MM.1S (cell line): Measurements from ENCODE around the gene EEF1B2.
A peak's percentile ranks its signal among the peaks of the same experiment; 100 is the strongest.

ENCODE experiments used
- DNase-seq: peaks from one replicate; pipeline ENCODE4 v3.0.0-alpha.2; 2015
- H2AFZ ChIP-seq: fragments of 300-600 bp; sonication (generic); 2 replicates; pipeline ENCODE4 v1.6.0; 2016; ENCODE audit warnings: antibody characterized with exemption, low read length
- H3F3A ChIP-seq: fragments of 300-600 bp; sonication (generic); 2 replicates; pipeline ENCODE4 v1.6.1; 2016; ENCODE audit warnings: mild to moderate bottlenecking, antibody characterized with exemption, low read length, moderate library complexity, mixed read lengths; ENCODE audit not compliant: insufficient read depth
- H3K27ac ChIP-seq: fragments of 300-600 bp; sonication (generic); 2 replicates; pipeline ENCODE4 v1.5.1; 2016; ENCODE audit warnings: mild to moderate bottlenecking, low read length
- H3K27me3 ChIP-seq: fragments of 300-600 bp; sonication (generic); replicated peaks from 2 replicates; pipeline ENCODE4 v1.6.0; 2016; ENCODE audit warnings: low read length; ENCODE audit not compliant: insufficient read depth
- H3K36me3 ChIP-seq: fragments of 300-600 bp; sonication (generic); replicated peaks from 2 replicates; pipeline ENCODE4 v1.6.1; 2016; ENCODE audit warnings: mild to moderate bottlenecking, low read length, mixed read lengths; ENCODE audit not compliant: insufficient read depth
- H3K4me1 ChIP-seq: fragments of 300-600 bp; sonication (generic); 2 replicates; pipeline ENCODE4 v1.6.1; 2016; ENCODE audit warnings: low read length, mixed read lengths
- H3K4me2 ChIP-seq: fragments of 300-600 bp; sonication (generic); 2 replicates; pipeline ENCODE4 v1.6.0; 2016; ENCODE audit warnings: low read depth, low read length
- H3K4me3 ChIP-seq: fragments of 300-600 bp; sonication (generic); 2 replicates; pipeline ENCODE4 v1.5.1; 2016; ENCODE audit warnings: low read length, mixed read lengths
- H3K79me2 ChIP-seq: fragments of 300-600 bp; sonication (generic); 2 replicates; pipeline ENCODE4 v1.6.1; 2016; ENCODE audit warnings: mixed run types, low read length, mixed read lengths
- H3K9ac ChIP-seq: fragments of 300-600 bp; sonication (generic); 2 replicates; pipeline ENCODE4 v1.6.1; 2016; ENCODE audit warnings: low read length, mixed read lengths
- H3K9me2 ChIP-seq: fragments of 300-600 bp; sonication (generic); replicated peaks from 2 replicates; pipeline ENCODE4 v1.6.1; 2016; ENCODE audit warnings: mild to moderate bottlenecking, low read length, mixed read lengths; ENCODE audit not compliant: insufficient read depth
- H3K9me3 ChIP-seq: fragments of 300-600 bp; sonication (generic); replicated peaks from 2 replicates; pipeline ENCODE4 v1.6.1; 2016; ENCODE audit warnings: mild to moderate bottlenecking, low read length, mixed read lengths; ENCODE audit not compliant: insufficient read depth
- H4K20me1 ChIP-seq: fragments of 300-600 bp; sonication (generic); 2 replicates; pipeline ENCODE4 v1.6.1; 2016; ENCODE audit warnings: mild to moderate bottlenecking, low read length, moderate library complexity, mixed read lengths; ENCODE audit not compliant: insufficient read depth
- CTCF ChIP-seq: fragments of 300-600 bp; sonication (generic); IDR thresholded peaks from 2 replicates; pipeline ENCODE4 v1.5.1; 2016; ENCODE audit warnings: antibody characterized with exemption, low read length, mixed read lengths
- EZH2 ChIP-seq: fragments of 300-600 bp; sonication (generic); optimal IDR thresholded peaks from 2 replicates; pipeline ENCODE3; 2017; ENCODE audit warnings: low read depth, mild to moderate bottlenecking, antibody characterized with exemption, low read length, mixed read lengths
- EZH2phosphoT487 ChIP-seq: fragments of 300-600 bp; sonication (generic); IDR thresholded peaks from 2 replicates; pipeline ENCODE4 v1.6.1; 2018; ENCODE audit warnings: antibody characterized with exemption, low read length

EEF1B2 gene

DNA sequence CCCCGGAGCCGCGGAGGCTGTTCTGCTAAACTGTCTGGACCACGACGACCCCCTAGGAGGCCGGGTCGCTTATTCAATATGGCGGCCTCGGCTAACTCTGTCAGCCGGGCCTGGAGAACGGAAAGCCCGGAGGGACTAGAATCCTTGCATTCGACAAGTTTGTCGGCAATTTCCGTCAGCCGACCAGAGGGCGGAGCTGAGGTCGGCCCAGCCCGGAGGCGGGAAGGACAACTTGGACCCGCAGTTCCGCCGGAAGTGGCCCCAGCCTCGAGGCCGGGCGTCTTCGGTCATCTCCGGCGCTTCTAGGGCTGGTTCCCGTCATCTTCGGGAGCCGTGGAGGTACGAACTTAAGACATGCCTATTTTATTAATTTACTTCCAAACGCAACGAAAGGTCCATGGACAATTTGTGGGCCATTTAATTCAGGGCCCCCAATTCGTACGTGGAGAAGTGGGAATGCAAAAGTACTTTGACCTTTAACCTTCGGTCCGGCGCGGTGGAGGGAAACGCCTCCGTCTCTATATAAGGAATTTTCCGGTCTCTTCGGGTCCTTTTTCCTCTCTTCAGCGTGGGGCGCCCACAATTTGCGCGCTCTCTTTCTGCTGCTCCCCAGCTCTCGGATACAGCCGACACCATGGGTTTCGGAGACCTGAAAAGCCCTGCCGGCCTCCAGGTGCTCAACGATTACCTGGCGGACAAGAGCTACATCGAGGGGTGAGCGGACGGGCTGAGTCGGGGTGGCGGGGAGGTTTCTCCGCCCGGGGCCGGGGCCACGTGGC lies at the start of gene EEF1B2, which contains the start of gene NDUFS1:
EEF1B2 (plus strand) TSS at position 550 of the 779 bp plus-strand sequence; CDS start at position 635, 85 bp downstream.
NDUFS1 (minus strand) TSS at position 99 of the 779 bp plus-strand sequence. CDS start 5,766 bp downstream, outside the sequence.
- peak within 1 kb of the TSS; percentile 86 for H3K27ac ChIP-seq
- peak within 1 kb of the TSS; percentile 98 for H3K9ac ChIP-seq
- TF ChIP-seq EZH2phosphoT487 = no peak
- no peak for TF ChIP-seq CTCF
- no peaks in the 10 kb centered on the region for H3K9me2 ChIP-seq
- H2AFZ ChIP-seq = peak within 1 kb of the TSS; percentile 73
- H3K79me2 ChIP-seq = peaks cover 80% of the 10 kb centered on the region
- peak; percentile 99 for DNase-seq
- H3K27me3 ChIP-seq = no peaks in the 10 kb centered on the region
- H4K20me1 ChIP-seq = peaks cover 8% of the 10 kb centered on the region; the same call in 1 of the 2 replicates
- H3K4me1 ChIP-seq = peaks cover 13% of the 10 kb centered on the region; the same call in 1 of the 2 replicates
- peak within 1 kb of the TSS; percentile 99 for H3K4me2 ChIP-seq
- peaks cover 5% of the 10 kb centered on the region; the same call in 1 of the 2 replicates for H3K36me3 ChIP-seq
- H3K9me3 ChIP-seq = no peaks in the 10 kb centered on the region
- H3K4me3 ChIP-seq = peak within 1 kb of the TSS; percentile 92
- H3F3A ChIP-seq = peaks cover 41% of the 10 kb centered on the region

DNA sequence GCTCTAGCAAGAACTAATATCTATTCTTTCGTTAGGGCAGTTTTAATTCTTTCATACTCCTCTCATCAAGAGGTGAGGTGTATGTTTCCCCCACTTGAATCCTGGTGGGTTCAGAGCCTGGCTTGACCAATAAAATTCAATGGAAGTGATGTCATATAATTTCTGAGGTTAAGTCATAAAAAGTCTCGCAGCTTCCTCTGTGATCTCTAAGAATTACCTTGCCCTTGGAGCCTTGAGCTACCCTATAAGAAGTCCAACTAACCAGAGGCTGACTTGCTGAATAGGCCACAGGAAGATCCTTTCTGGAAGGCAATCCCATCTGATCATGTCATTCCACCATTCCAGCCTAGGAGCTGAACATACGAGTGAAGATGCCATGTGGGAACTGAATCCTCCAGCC lies 47.6 kb upstream of the EEF1B2 start:
- no peak overlapping the region for H2AFZ ChIP-seq
- no peaks in the 10 kb centered on the region for H3F3A ChIP-seq
- H3K9me2 ChIP-seq = no peaks in the 10 kb centered on the region
- no peaks in the 10 kb centered on the region for H3K9me3 ChIP-seq
- no peak overlapping the region for H3K4me3 ChIP-seq
- H3K4me1 ChIP-seq = no peaks in the 10 kb centered on the region
- H3K9ac ChIP-seq = no peak overlapping the region
- no peak overlapping the region for H3K4me2 ChIP-seq
- no peaks in the 10 kb centered on the region for H3K36me3 ChIP-seq
- no peak for DNase-seq
- no peak overlapping the region for H3K27ac ChIP-seq
- H3K27me3 ChIP-seq = no peaks in the 10 kb centered on the region
- TF ChIP-seq EZH2 (no peak), CTCF (no peak), EZH2phosphoT487 (no peak)
- H3K79me2 ChIP-seq = no peaks in the 10 kb centered on the region
- no peaks in the 10 kb centered on the region for H4K20me1 ChIP-seq

DNA sequence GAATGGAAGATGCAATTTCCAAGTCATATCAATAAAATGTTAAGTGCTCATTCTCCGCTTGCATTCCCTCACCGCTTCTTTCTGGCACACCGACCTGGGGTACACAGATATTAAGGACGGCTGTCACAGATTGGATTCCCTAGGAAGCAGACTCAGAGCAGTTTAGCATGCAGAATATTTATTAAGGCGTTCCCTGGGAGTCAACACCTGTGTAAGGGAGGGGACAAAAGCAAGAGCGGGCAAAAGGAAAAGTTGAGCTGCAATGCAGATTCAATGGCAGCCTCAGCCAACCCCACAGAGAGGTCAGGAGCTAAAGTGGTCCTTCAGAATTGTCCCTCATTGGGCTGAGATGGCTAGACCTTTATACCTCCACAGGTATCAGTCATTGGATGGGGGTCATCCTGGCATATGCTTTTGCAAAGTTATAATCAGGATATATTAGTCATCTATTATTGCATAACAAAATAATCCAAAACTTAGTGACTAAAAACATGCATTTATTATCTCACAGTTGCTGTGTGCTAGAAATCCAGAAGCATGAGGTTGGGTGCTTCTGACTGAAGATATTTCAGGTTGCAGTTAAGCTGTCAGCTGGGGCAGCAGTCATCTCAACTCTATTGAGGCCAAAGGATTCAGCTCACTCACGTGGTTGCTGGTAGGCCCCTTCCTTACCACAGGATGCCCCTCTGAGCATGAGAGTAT lies 46.7 kb upstream of the EEF1B2 start:
- Histone ChIP-seq H3K4me3 (no peak overlapping the region), H2AFZ (no peak overlapping the region), H3K9me3 (no peaks in the 10 kb centered on the region), H4K20me1 (no peaks in the 10 kb centered on the region), H3K4me2 (no peak overlapping the region), H3K9me2 (no peaks in the 10 kb centered on the region), H3K36me3 (no peaks in the 10 kb centered on the region), H3K9ac (no peak overlapping the region), H3K27ac (no peak overlapping the region), H3K79me2 (no peaks in the 10 kb centered on the region), H3K27me3 (no peaks in the 10 kb centered on the region), H3K4me1 (no peaks in the 10 kb centered on the region), H3F3A (no peaks in the 10 kb centered on the region)
- no peak for DNase-seq
- TF ChIP-seq EZH2phosphoT487 = no peak
- no peak for TF ChIP-seq CTCF
- no peak for TF ChIP-seq EZH2
